MCF 10A (cell line): ENCODE results near the gene ASCC1. TPM values are rescaled to one million over a fixed set of nuclear protein-coding genes. Genes with fewer than 3 reads are reported as not detected.
A peak's percentile ranks its signal among the peaks of the same experiment; 100 is the strongest.

Source experiments
- BruUV-seq: library from RNA; stranded (reverse); fragments of 400-500 nt; replicated peaks from 2 replicates; lab custom pipeline; 2021; lab: Mats Ljungman, UMichigan
- CTCF ChIA-PET: fragments of 300-600 bp; sonication (Branson Sonifier 250); formaldehyde crosslinking; extraction: SDS; loops from one replicate; lab custom pipeline; 2021; ENCODE audit warnings: antibody characterized with exemption, inconsistent platforms; lab: Yijun Ruan, JAX
- POLR2A ChIA-PET: fragments of 300-600, 350-650 bp; sonication (Branson Sonifier 250); formaldehyde crosslinking; extraction: SDS; loops from one replicate; lab custom pipeline; 2020; ENCODE audit warnings: antibody characterized with exemption, inconsistent platforms; lab: Yijun Ruan, JAX
- DNase-seq: peaks from one replicate; pipeline ENCODE4 v3.0.0-alpha.2; 2018; ENCODE audit not compliant: unreplicated experiment
- H3K27ac Mint-ChIP-seq: one replicate; pipeline ENCODE4 v1.8.0; 2022; ENCODE audit warnings: mild to moderate bottlenecking, low read depth, mixed read lengths; ENCODE audit not compliant: unreplicated experiment
- H3K27me3 Mint-ChIP-seq: one replicate; pipeline ENCODE4 v1.8.0; 2022; ENCODE audit warnings: mixed read lengths; ENCODE audit not compliant: insufficient read depth, unreplicated experiment
- H3K36me3 Mint-ChIP-seq: one replicate; pipeline ENCODE4 v1.8.0; 2022; ENCODE audit warnings: mild to moderate bottlenecking, moderate library complexity, mixed read lengths; ENCODE audit not compliant: insufficient read depth, unreplicated experiment
- H3K4me1 Mint-ChIP-seq: one replicate; pipeline ENCODE4 v1.8.0; 2022; ENCODE audit warnings: mixed read lengths; ENCODE audit not compliant: insufficient read depth, unreplicated experiment
- H3K4me3 Mint-ChIP-seq: one replicate; pipeline ENCODE4 v1.8.0; 2022; ENCODE audit warnings: mild to moderate bottlenecking, moderate library complexity, mixed read lengths; ENCODE audit not compliant: unreplicated experiment
- H3K9me3 Mint-ChIP-seq: one replicate; pipeline ENCODE4 v1.8.0; 2022; ENCODE audit warnings: mixed read lengths; ENCODE audit not compliant: unreplicated experiment
- intact Hi-C: fragments of 100-400 bp; cut with micrococcal nuclease; formaldehyde crosslinking; loops from 2 replicates; pipeline ENCODE4 v1.14.1; 2022
- total RNA-seq: library from RNA; stranded (reverse); gene quantifications from 2 replicates; pipeline ENCODE4 v1.2.3, GENCODE V29; 2022
- TF ChIP-seq, protein P1 (sequence below): fragments of 200-600 bp; IDR thresholded peaks from one replicate; pipeline ENCODE4 v1.8.0; 2022; ENCODE audit warnings: antibody characterized with exemption, mild to moderate bottlenecking; ENCODE audit not compliant: unreplicated experiment

The ASCC1 gene
- total RNA-seq, 1 experiment from 2014 or later, result 26.3 TPM

DNA sequence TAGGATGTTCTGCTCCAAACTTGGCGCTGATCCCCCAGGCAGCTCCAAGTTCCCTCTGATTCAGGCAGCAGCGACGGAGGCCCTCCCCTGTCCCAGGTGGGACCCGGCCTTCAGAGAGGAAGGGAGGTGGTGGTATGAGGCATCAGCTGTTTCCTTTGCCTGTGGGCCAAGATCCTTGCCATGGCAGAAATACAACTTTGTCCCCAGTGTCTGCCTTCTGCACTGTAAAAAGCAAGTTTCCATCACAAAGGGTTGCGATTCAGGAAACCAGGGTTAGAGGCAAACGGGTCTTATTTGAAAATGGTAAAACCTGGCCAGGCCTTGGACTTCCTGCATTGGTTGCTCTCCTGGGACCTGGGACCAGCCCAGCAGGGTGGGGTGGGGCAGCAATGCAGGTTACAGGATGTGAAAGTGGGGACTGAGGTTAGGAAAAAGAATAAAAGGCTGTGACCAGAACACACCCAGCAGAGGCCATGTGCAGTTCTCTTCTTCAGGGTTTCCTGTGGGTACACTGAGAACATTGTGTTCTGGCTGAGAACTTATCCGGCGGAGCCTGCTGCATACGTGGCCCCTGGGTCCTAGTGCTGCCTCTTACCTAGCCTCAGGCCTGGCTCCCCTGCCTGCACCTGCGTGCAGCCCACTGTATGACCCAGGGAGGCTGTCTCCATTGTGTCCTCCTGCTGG is 32.5 kb upstream of the ASCC1 start:
- DNase-seq, result peak; percentile 96
- peak overlapping the region; percentile 49 for H3K4me3 Mint-ChIP-seq
- no peaks in the 10 kb centered on the region for H3K9me3 Mint-ChIP-seq
- ChIA-PET CTCF (interaction anchor here (0.6 to 3.3 kb wide), 6 partner anchors 11 to 934 kb away, joined by 3 to 36 read pairs (median 4); partner anchors contain the start of gene DDIT4), POLR2A (interaction anchor here (0.5 to 27.1 kb wide), 18 partner anchors 8 to 123 kb away, joined by 3 to 902 read pairs (median 14); partner anchors contain the start of genes ANAPC16, ASCC1 and DDIT4)
- TF ChIP-seq, protein P1, sequence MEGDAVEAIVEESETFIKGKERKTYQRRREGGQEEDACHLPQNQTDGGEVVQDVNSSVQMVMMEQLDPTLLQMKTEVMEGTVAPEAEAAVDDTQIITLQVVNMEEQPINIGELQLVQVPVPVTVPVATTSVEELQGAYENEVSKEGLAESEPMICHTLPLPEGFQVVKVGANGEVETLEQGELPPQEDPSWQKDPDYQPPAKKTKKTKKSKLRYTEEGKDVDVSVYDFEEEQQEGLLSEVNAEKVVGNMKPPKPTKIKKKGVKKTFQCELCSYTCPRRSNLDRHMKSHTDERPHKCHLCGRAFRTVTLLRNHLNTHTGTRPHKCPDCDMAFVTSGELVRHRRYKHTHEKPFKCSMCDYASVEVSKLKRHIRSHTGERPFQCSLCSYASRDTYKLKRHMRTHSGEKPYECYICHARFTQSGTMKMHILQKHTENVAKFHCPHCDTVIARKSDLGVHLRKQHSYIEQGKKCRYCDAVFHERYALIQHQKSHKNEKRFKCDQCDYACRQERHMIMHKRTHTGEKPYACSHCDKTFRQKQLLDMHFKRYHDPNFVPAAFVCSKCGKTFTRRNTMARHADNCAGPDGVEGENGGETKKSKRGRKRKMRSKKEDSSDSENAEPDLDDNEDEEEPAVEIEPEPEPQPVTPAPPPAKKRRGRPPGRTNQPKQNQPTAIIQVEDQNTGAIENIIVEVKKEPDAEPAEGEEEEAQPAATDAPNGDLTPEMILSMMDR, result no peak
- H3K27ac Mint-ChIP-seq, result peak overlapping the region; percentile 88
- BruUV-seq, result TSS peak; percentile 85
- H3K27me3 Mint-ChIP-seq, result no peaks in the 10 kb centered on the region
- H3K4me1 Mint-ChIP-seq, result peaks cover 59% of the 10 kb centered on the region
- H3K36me3 Mint-ChIP-seq, result peaks cover 6% of the 10 kb centered on the region
- intact Hi-C loops, result no loop called here

DNA sequence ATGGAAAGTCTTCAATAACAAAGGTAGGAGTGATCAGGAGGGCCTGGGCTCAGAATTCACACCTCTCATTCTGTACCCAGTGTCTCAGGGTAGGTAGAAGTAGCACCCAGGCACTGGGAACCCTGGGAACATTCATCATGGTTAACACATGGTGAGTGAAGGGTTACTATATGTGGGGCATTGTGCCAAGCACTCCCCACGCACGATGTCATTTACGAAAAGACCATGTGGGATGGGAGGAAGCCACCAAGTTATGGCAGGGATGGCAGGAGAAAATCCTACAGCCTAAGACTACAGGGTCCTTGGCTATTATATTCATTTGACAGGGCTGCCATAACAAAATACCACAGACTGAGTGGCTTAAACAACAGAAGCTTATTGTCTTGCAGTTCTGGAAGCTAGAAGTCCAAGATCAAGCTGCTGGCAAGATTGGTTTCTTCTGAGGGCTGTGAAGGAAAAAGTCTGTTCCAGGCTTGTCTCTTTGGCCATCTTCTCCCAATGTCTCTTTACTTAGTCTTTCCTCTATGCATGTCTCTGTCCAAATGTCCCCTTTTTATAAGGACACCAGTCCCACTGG is 30.0 kb upstream of the ASCC1 start:
- Mint-ChIP-seq H3K27ac (peak overlapping the region; percentile 88), H3K36me3 (peaks cover 6% of the 10 kb centered on the region), H3K4me1 (peaks cover 74% of the 10 kb centered on the region), H3K4me3 (peak overlapping the region; percentile 16), H3K27me3 (no peaks in the 10 kb centered on the region), H3K9me3 (no peaks in the 10 kb centered on the region)
- TF ChIP-seq, protein P1, result no peak
- DNase-seq, result peak; percentile 53
- BruUV-seq, result no TSS peak
- ChIA-PET CTCF (interaction anchor here (0.6 to 3.3 kb wide), 6 partner anchors 13 to 120 kb away, joined by 3 to 36 read pairs (median 4); no protein-coding TSS in a partner anchor), POLR2A (interaction anchor here (0.8 to 27.1 kb wide), 11 partner anchors 8 to 89 kb away, joined by 3 to 902 read pairs (median 36); partner anchors contain the start of genes ANAPC16, ASCC1 and DDIT4)
- intact Hi-C loops, result loop anchor here (2.0 kb wide), 1 partner anchor 75 kb away; no protein-coding TSS in a partner anchor

DNA sequence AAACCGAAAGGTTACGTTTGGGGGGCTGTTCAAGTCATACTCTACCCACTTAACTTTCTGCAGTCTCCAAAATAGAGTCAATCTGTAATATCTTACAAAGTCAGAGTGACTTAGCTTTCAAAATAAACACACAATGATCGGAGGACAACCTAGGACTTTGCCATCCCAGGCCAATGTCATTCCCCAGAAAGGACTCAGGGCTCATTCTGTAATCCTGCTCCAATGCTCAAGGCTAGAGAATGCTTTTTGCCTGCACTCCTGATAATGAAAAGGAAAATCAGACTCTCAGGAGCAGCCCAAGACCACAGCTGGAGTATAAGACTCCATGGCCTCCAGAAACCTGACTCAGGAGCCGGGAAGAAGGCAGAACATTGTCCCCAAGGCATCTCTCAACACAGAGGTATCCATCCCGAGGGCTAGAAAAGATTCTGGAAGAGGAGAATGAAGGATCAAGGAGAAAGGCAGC is 28.5 kb upstream of the ASCC1 start:
- no peaks in the 10 kb centered on the region for H3K27me3 Mint-ChIP-seq
- H3K4me3 Mint-ChIP-seq, result peak overlapping the region; percentile 40
- TF ChIP-seq, protein P1, result no peak
- H3K27ac Mint-ChIP-seq, result peak overlapping the region; percentile 88
- no peaks in the 10 kb centered on the region for H3K9me3 Mint-ChIP-seq
- no TSS peak for BruUV-seq
- peaks cover 11% of the 10 kb centered on the region for H3K36me3 Mint-ChIP-seq
- peaks cover 72% of the 10 kb centered on the region for H3K4me1 Mint-ChIP-seq
- DNase-seq, result no peak
- ChIA-PET POLR2A (interaction anchor here (0.5 to 27.1 kb wide), 17 partner anchors 9 to 352 kb away, joined by 3 to 902 read pairs (median 4); partner anchors contain the start of genes ASCC1 and DDIT4), CTCF (interaction anchor here (0.5 to 1.5 kb wide), 3 partner anchors 30 to 475 kb away, joined by 3 to 5 read pairs (median 3); no protein-coding TSS in a partner anchor)
- intact Hi-C loops, result loop anchor here (1.0 to 2.0 kb wide), 3 partner anchors 29 to 84 kb away; partner anchors contain the start of gene DDIT4
